ENCODE data around the gene PGAM5. TPM values are rescaled to one million over a fixed set of nuclear protein-coding genes. Genes with fewer than 3 reads are reported as not detected.

PGAM5 gene
- total and polyA plus RNA-seq, 2 of the 13 experiments (the other 11 are each of a cell fraction or from before 2014, with no cell fraction given): 18.0 to 77.9 TPM

DNA sequence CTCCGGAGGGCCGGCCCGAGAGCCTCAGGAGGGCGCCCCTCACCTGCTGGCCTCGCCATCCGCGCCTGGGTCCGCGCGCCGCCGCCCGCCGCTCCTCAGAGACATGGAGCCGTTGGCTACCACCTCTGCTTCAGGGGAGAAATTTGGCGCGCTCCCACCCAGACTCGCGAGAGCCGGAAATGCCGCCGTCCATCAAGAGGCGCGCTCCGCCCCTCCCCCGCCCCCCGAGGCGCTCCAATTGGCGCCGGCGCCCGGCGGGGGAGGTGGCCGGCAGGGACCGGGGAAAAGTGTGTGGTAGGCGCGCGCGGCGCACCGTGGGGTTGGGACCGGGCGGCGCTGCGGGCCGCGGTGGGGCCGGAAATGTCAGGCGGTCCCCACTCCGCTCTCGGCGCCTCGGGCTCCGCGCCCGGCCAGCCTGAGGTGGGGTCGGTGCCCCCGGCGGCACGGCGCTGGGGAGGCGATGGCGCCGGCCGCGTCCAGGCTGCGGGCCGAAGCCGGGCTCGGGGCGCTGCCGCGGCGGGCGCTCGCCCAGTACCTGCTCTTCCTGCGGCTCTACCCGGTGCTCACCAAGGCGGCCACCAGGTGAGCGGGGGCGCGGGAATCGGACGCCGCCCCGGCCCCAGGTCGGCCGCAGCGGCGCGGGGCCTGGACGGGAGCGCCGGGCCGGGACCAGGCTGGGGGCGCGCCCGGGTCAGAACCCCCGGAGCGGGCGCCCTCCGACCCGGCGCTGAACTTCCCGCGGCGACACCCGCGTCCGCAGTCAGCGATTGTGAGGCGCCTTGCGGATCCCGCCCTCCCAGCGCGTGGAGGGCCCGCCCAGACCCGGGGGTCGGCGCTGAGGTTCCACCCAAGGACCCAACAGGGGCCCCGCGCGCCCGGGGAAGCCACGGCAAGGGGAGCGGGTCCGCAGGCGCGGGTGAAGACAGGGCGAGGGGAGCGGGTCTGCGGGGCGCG, 23.2 kb upstream of the PGAM5 start, which contains the start of the genes POLE and PXMP2:
TSS of gene POLE (minus strand) at position 132 of the 954 bp plus-strand sequence. CDS start at position 105, 27 bp downstream.
TSS of gene PXMP2 (plus strand) at position 377 of the 954 bp plus-strand sequence. CDS start at position 461, 84 bp downstream.
- 0 out of 5 replicates have a peak, but pooled peaks cover 0 to 8% of the 10 kb centered on the region in 2 experiments for H3K36me3 ChIP-seq (replicated peaks in 1 of 2; ENCODE audit: control insufficient read depth in 1 of 2, insufficient read depth in 2 of 2, low read length in 2 of 2)
- in situ Hi-C loops (cut with HindIII; ENCODE audit: extremely low pct_ligation_motif_present, low pct_unique_long_range_greater_than_20kb): no loop called here
- H4K20me1 ChIP-seq (ENCODE audit: insufficient read depth, low read length): peaks cover 6% of the 10 kb centered on the region; the same call in 1 of the 2 replicates
- H3K4me1 ChIP-seq (ENCODE audit: insufficient read depth, low read length): peaks cover 25% of the 10 kb centered on the region
- CTCF ChIA-PET (ENCODE audit: low intra/inter-chr PET ratio, low total read pairs): no interaction called here
- peak within 1 kb of the TSS; percentile 69 to 79 (median 78) for H3K4me3 ChIP-seq (replicated peaks in 1 of 3; ENCODE audit: insufficient read depth in 1 of 3, low read depth in 2 of 3, low read length in 3 of 3)
- under 1% methylated on average over 33 of the region's 134 CpGs for WGBS (ENCODE audit: low lambda C conversion rate)
- H3K27ac ChIP-seq (ENCODE audit: extremely low read length, insufficient read depth, low read length): peak within 1 kb of the TSS; percentile 77
- peak within 1 kb of the TSS; percentile 80 for H3K9ac ChIP-seq (ENCODE audit: insufficient read depth, low read depth, low read length)
- DNase-seq (ENCODE audit: low spot score): peak; percentile 88
- peak; percentile 93 for ATAC-seq
- peaks cover 34% of the 10 kb centered on the region for H3K79me2 ChIP-seq (ENCODE audit: insufficient read depth, low read length)
- no peaks in the 10 kb centered on the region for H3K9me3 ChIP-seq (ENCODE audit: low read length)
- FAIRE-seq: peak; percentile 46
- no peaks in the 10 kb centered on the region for H3K27me3 ChIP-seq (ENCODE audit: control insufficient read depth in 1 of 2, insufficient read depth in 2 of 2, low read length in 2 of 2)
- intact Hi-C loops (cut with micrococcal nuclease; ENCODE audit: unreplicated experiment): no loop called here
- BruUV-seq (replicated peaks): no TSS peak
- H3K4me2 ChIP-seq (ENCODE audit: low read depth, low read length): peak within 1 kb of the TSS; percentile 57
- no peak within 1 kb of the TSS for H2AFZ ChIP-seq (ENCODE audit: low read length)
- POLR2A ChIA-PET: no interaction called here
- TF ChIP-seq ZNF781 (CRISPR knock-in tag; IDR thresholded peaks at IDR 0.05; ENCODE audit: borderline replicate concordance, not compliant biosample characterization): no peak
- no peak; the same call in 1 of the 2 replicates for TF ChIP-seq AHR (CRISPR knock-in tag; IDR thresholded peaks at IDR 0.05)
- TF ChIP-seq JUN (CRISPR knock-in tag; IDR thresholded peaks at IDR 0.05): no peak; the same call in 1 of the 2 replicates
- TF ChIP-seq ZNF274 (CRISPR knock-in tag; IDR thresholded peaks at IDR 0.05): peak; percentile 51; the same call in 1 of the 2 replicates
- TF ChIP-seq, protein P1, sequence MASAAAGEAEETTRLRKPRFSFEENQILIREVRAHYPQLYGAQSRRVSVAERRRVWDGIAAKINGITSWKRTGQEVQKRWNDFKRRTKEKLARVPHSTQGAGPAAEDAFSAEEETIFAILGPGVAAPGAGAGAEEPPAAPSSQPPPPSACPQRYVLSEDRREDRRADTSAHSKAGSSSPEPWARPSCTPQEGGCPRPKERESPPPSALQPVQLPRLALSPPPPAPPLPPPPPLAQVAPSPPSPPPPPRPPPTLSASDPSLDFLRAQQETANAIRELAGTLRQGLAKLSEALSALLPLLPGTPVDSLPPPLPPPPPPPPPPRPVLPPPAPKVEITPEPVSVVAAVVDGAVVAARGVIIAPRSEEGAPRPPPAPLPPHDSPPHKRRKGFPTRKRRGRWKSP (CRISPR knock-in tag; IDR thresholded peaks at IDR 0.05): 0 out of 2 replicates have a peak, but pooled peaks have one; percentile 47
- TF ChIP-seq YY1 (IDR thresholded peaks at IDR 0.05; ENCODE audit: insufficient read depth, insufficient replicate concordance, low read depth, low read length): peak; percentile 92
- TF ChIP-seq ZNF430 (CRISPR knock-in tag; IDR thresholded peaks at IDR 0.05): peak; percentile 71; the same call in 1 of the 2 replicates
- peak; percentile 39; the same call in 1 of the 2 replicates for TF ChIP-seq SNAPC2 (CRISPR knock-in tag; IDR thresholded peaks at IDR 0.05)
- TF ChIP-seq SRSF1 (optimal IDR thresholded peaks at IDR 0.05; ENCODE audit: low read depth, low read length): peak; percentile 66
- TF ChIP-seq ZNF883 (CRISPR knock-in tag; IDR thresholded peaks at IDR 0.05; ENCODE audit: not compliant biosample characterization): peak; percentile 31
- TF ChIP-seq ZNF260 (CRISPR knock-in tag; IDR thresholded peaks at IDR 0.05; ENCODE audit: borderline replicate concordance, low read depth): no peak
- TF ChIP-seq, protein P2, sequence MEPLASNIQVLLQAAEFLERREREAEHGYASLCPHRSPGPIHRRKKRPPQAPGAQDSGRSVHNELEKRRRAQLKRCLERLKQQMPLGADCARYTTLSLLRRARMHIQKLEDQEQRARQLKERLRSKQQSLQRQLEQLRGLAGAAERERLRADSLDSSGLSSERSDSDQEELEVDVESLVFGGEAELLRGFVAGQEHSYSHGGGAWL (CRISPR knock-in tag; IDR thresholded peaks at IDR 0.05): no peak
- TF ChIP-seq RFX5 (IDR thresholded peaks at IDR 0.05; ENCODE audit: low read depth, low read length): no peak
- peak; percentile 80; the same call in 1 of the 2 replicates for TF ChIP-seq ZNF777 (CRISPR knock-in tag; IDR thresholded peaks at IDR 0.05)
- no peak for TF ChIP-seq PPARG (CRISPR knock-in tag; conservative IDR thresholded peaks at IDR 0.05)
- TF ChIP-seq ARHGAP35 (CRISPR knock-in tag; IDR thresholded peaks at IDR 0.05; ENCODE audit: borderline replicate concordance): peak; percentile 49; the same call in 1 of the 2 replicates
- no peak for TF ChIP-seq DMAP1 (CRISPR knock-in tag; IDR thresholded peaks at IDR 0.05)
- no peak for TF ChIP-seq ZNF232 (CRISPR knock-in tag; IDR thresholded peaks at IDR 0.05; ENCODE audit: borderline replicate concordance)
- TF ChIP-seq, protein P3, sequence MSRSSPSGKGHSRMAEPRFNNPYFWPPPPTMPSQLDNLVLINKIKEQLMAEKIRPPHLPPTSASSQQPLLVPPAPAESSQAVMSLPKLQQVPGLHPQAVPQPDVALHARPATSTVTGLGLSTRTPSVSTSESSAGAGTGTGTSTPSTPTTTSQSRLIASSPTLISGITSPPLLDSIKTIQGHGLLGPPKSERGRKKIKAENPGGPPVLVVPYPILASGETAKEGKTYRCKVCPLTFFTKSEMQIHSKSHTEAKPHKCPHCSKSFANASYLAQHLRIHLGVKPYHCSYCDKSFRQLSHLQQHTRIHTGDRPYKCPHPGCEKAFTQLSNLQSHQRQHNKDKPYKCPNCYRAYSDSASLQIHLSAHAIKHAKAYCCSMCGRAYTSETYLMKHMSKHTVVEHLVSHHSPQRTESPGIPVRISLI (CRISPR knock-in tag; IDR thresholded peaks at IDR 0.05; ENCODE audit: borderline replicate concordance): no peak
- TF ChIP-seq, protein P4, sequence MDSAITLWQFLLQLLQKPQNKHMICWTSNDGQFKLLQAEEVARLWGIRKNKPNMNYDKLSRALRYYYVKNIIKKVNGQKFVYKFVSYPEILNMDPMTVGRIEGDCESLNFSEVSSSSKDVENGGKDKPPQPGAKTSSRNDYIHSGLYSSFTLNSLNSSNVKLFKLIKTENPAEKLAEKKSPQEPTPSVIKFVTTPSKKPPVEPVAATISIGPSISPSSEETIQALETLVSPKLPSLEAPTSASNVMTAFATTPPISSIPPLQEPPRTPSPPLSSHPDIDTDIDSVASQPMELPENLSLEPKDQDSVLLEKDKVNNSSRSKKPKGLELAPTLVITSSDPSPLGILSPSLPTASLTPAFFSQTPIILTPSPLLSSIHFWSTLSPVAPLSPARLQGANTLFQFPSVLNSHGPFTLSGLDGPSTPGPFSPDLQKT (CRISPR knock-in tag; IDR thresholded peaks at IDR 0.05; ENCODE audit: borderline replicate concordance): no peak
